Kidney tubule cell (primary cell): ENCODE data around the gene SH3D19.
"Not testable (repeated sequence)": the region's sequence is repeated elsewhere in the genome, so short reads cannot be mapped to it uniquely, and the experiment has no call there.

Experiments used
- DNase-seq: peaks from one replicate; pipeline ENCODE4 v3.0.0-alpha.2; 2018; ENCODE audit warnings: low spot score

SH3D19 gene

DNA sequence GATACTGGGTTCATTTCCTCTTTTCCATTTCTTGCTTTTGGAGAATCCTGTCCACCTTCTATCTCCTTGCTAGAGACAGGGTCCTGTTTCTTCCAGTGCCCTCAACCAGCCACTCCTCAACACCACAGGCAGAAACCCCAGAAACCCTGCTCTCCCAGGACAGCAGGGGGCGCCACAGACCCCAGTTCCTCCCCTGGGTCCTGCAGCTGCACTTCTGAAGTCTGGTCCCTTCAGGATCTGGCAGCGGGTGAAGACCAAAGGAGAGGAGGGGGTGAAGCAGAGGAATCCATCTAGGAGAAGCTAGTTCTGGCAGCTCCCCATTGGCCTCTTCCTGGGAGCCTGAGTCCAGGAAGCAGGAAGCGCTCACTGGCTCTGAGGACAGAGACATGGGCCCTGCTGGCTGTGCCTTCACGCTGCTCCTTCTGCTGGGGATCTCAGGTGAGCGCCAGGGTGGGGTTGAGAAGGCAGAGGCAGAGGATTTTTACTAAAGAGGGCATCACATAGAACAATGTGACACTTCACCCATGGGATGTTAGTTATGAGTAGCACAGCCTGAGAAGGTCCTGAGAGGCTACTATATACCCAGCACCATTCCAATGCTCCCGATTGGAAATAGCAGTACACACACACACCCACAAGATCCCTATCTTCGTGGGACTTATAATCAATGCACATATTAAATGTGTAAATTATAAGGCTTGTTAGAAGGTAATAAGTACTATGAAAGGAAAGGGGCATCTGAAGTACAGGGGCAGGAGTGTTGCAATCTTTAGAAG lies 48.4 kb downstream of the SH3D19 start, which contains the start of gene PRSS48:
Gene PRSS48 (plus strand): TSS at position 375 of the 776 bp plus-strand sequence. CDS start 12 bp downstream, at position 387.
- peak; percentile 67 for DNase-seq

- not testable (repeated sequence) for DNase-seq
These were observed 56.5 kb downstream of the SH3D19 start for GRCh38 chr4:151268905-151269304.

GRCh38 chr4:151267822-151268535 lies 57.4 kb downstream of the SH3D19 start:
- no peak for DNase-seq

GRCh38 chr4:151267104-151267503 lies 58.3 kb downstream of the SH3D19 start:
- no peak for DNase-seq

GRCh38 chr4:151266497-151266896 lies 58.9 kb downstream of the SH3D19 start:
- no peak for DNase-seq

DNA sequence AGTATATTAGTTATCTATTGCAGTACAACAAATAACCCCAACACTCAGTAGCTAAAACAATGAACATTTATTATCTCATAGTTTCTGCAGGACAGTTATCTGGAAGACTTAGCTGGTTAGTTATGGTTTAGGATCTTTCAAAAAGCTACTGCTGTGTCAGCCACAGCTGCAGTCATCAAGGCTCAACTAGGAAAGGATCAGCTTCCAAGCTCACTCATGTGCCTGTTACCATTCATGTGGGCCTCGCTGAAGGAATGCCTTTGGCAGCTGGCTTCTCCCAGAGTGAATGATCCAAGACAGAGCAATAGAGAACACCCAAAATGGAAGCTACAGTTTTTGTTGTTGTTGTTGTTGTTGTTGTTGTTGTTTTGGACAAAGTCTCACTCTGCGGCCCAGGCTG lies 62.0 kb downstream of the SH3D19 start:
- DNase-seq: no peak

- peak; percentile 77 for DNase-seq
These were observed 64.9 kb downstream of the SH3D19 start for GRCh38 chr4:151260526-151260925.

- no peak for DNase-seq
These were observed 65.7 kb downstream of the SH3D19 start for GRCh38 chr4:151259752-151260151.

DNA sequence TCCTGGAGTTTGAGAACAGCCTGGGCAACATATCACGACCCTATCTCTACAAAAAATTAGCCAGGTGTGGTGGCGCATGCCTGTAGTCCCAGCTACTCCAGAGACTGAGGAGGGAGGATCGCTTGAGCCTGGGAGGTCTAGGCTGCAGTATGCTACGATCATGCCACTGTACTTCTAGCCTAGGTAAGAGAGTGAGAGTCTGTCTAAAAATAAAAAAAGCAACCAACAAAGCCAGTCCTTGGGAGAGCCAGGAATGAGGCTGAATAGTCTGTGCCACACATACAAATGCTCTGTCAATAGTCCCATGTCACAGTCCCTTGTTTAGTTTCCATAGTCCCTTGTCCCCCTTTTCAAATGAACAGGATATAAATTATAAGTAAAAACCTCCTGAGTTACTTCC lies 67.7 kb downstream of the SH3D19 start:
- DNase-seq: no peak

GRCh38 chr4:151256134-151256533 lies 69.3 kb downstream of the SH3D19 start:
- DNase-seq: no peak

GRCh38 chr4:151255680-151256079 lies 69.7 kb downstream of the SH3D19 start:
- peak; percentile 15 for DNase-seq

- not testable (repeated sequence) for DNase-seq
These were observed 70.2 kb downstream of the SH3D19 start for GRCh38 chr4:151255226-151255625.

DNA sequence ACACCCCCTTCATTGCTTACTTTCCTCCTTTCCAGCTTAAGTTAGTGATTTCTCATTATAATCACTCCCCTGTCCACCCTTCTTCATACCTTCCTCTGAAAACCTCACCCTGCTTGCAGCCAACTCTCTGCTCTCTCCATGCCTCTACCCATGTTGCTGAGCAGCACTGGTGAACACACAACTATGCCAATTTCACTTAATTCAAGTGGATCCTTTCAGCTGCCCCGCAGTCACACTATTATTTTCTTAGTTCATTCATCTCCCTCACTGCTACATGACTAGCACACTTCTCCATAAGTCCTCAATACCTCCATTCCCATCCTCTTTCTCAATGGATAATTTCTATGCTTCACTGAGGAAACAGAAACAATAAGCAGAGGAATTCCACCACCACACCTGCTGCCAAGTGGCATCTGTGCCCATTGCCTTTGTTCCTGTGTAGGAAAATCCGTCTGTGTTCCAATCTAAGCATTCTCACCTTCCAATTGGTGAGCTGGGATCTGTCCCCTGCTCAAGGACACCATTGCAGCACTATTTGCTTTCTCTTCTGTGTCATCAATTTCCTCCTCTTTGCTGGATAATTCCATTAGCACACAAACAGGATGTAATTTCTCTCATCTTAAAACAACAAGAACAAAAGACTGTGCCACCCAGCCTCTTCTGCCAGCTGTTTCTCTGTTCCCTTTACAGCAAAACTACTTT lies 73.7 kb downstream of the SH3D19 start:
- DNase-seq: no peak

DNA sequence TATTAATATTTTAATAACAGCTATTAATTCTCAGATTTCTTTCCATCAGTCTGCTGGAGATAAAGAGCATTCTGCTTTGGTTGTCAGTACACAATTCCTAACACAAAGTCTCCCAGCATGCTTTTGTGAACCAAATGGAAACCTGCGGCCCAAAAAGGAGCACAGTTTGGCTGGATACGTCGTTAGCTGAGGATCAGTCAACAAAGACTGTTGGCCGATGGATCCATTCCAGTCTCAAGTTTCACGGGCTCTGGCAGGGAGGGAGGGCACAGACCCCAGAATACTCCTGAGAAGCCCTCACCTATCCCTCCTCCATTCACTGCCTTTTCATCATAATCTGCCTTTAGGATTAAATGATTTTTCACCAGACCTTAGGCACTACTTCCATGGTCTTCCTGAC lies 74.7 kb downstream of the SH3D19 start:
- no peak for DNase-seq

- DNase-seq: no peak
These were observed 76.9 kb downstream of the SH3D19 start for GRCh38 chr4:151248519-151248918.

GRCh38 chr4:151247395-151247794 lies 78.0 kb downstream of the SH3D19 start:
- DNase-seq: no peak

GRCh38 chr4:151246742-151247141 lies 78.7 kb downstream of the SH3D19 start:
- no peak for DNase-seq

GRCh38 chr4:151242305-151242704 lies 83.1 kb downstream of the SH3D19 start:
- DNase-seq: no peak

GRCh38 chr4:151239608-151240007 lies 85.8 kb downstream of the SH3D19 start:
- DNase-seq: no peak

GRCh38 chr4:151238477-151238876 lies 86.9 kb downstream of the SH3D19 start:
- DNase-seq: no peak

- no peak for DNase-seq
These were observed 89.4 kb downstream of the SH3D19 start for GRCh38 chr4:151236036-151236435.

DNA sequence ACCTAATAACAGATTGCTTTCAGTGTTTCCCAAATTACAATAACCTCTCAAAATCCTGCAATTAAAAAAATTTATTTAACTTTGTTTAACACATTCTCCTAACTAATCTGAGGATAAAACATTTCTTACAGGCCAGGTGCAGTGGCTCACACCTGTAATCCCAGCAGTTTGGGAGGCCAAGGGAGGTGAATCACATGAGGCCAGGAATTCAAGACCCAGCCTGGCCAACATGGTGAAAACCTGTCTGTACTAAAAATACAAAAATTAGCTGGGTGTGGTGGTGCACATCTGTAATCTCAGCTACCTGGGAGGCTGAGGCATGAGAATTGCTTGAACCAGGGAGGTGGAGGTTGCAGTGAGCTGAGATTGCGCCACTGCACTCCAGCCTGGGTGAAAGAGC lies 90.0 kb downstream of the SH3D19 start:
- not testable (repeated sequence) for DNase-seq

DNA sequence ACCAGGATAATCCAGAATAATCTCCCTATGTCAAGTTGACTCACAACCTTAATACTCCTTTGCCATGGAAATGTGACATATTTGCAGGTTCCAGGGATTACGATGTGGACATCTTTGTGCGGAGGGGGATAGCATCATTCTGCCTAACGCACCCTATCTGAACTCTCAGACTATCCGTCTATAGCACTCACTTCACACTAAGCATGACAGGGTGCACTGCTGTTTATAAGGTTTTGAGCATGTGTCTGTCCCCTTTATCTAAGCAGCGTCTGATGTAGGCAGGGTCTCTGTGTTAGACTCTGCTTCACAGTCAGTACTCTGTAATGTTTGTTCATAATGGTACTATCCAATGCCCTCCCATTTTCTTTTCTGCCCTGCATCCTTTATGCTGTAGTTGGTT lies 91.8 kb downstream of the SH3D19 start:
- no peak for DNase-seq
